ENCODE results near the gene RASGRF2.

Gene RASGRF2

DNA sequence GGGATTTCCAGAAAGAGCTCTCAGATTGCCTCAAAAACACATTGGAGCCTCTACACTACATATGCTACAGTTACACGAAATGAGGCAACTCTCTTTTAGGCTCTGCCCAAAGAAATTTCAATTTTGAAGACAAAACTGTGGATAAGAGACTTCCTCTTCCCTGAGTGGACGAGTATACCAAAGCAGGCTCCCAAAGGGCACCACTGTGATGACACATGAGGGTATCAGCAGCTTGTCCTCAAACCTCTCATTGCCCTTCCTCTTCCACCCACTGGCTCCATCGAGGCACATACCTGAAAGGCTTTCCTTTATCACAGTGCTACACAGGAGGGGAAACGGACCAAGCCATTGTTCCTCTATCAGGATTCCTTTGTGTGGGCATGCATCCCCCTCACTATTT lies 284.3 kb downstream of the RASGRF2 start:
- Histone ChIP-seq H3K27me3 (ENCODE audit: insufficient read depth, poor library complexity, severe bottlenecking) (no peaks in the 10 kb centered on the region), H3K27ac (replicated peaks) (no peak overlapping the region), H3K4me3 (replicated peaks; ENCODE audit: insufficient read depth, low read length) (no peak overlapping the region)
- DNase-seq (ENCODE audit: low read depth in 1 of 2, low spot score in 1 of 2), result no peak
- TF ChIP-seq GABPA (IDR thresholded peaks at IDR 0.05; ENCODE audit: low read depth), result no peak
- TF ChIP-seq, protein P1, sequence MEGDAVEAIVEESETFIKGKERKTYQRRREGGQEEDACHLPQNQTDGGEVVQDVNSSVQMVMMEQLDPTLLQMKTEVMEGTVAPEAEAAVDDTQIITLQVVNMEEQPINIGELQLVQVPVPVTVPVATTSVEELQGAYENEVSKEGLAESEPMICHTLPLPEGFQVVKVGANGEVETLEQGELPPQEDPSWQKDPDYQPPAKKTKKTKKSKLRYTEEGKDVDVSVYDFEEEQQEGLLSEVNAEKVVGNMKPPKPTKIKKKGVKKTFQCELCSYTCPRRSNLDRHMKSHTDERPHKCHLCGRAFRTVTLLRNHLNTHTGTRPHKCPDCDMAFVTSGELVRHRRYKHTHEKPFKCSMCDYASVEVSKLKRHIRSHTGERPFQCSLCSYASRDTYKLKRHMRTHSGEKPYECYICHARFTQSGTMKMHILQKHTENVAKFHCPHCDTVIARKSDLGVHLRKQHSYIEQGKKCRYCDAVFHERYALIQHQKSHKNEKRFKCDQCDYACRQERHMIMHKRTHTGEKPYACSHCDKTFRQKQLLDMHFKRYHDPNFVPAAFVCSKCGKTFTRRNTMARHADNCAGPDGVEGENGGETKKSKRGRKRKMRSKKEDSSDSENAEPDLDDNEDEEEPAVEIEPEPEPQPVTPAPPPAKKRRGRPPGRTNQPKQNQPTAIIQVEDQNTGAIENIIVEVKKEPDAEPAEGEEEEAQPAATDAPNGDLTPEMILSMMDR (IDR thresholded peaks at IDR 0.05; ENCODE audit: insufficient read depth, low read length), result no peak
- TF ChIP-seq SPI1 (IDR thresholded peaks at IDR 0.05; ENCODE audit: borderline replicate concordance, low read depth), result no peak
- TF ChIP-seq POLR2AphosphoS5 (IDR thresholded peaks at IDR 0.05; ENCODE audit: low read depth), result no peak
- no peak for TF ChIP-seq REST (IDR thresholded peaks at IDR 0.05; ENCODE audit: insufficient replicate concordance, low read depth)

- no peak for DNase-seq (ENCODE audit: low read depth in 1 of 2, low spot score in 1 of 2)
- no peak overlapping the region for H3K4me3 ChIP-seq (replicated peaks; ENCODE audit: insufficient read depth, low read length)
- H3K27me3 ChIP-seq (ENCODE audit: insufficient read depth, poor library complexity, severe bottlenecking), result no peaks in the 10 kb centered on the region
- TF ChIP-seq POLR2AphosphoS5 (IDR thresholded peaks at IDR 0.05; ENCODE audit: low read depth), result no peak
- no peak for TF ChIP-seq SPI1 (IDR thresholded peaks at IDR 0.05; ENCODE audit: borderline replicate concordance, low read depth)
- no peak for TF ChIP-seq GABPA (IDR thresholded peaks at IDR 0.05; ENCODE audit: low read depth)
- TF ChIP-seq REST (IDR thresholded peaks at IDR 0.05; ENCODE audit: insufficient replicate concordance, low read depth), result no peak
- TF ChIP-seq, protein P1 (IDR thresholded peaks at IDR 0.05; ENCODE audit: insufficient read depth, low read length), result no peak
- no peak overlapping the region for H3K27ac ChIP-seq (replicated peaks)
Observed at GRCh38 chr5:81245871-81246235, 285.7 kb downstream of the RASGRF2 start.

GRCh38 chr5:81246697-81247096 lies 286.5 kb downstream of the RASGRF2 start:
- H3K27ac ChIP-seq (replicated peaks), result no peak overlapping the region
- no peak for TF ChIP-seq SPI1 (IDR thresholded peaks at IDR 0.05; ENCODE audit: borderline replicate concordance, low read depth)
- no peak for TF ChIP-seq REST (IDR thresholded peaks at IDR 0.05; ENCODE audit: insufficient replicate concordance, low read depth)
- TF ChIP-seq, protein P1 (IDR thresholded peaks at IDR 0.05; ENCODE audit: insufficient read depth, low read length), result no peak
- TF ChIP-seq GABPA (IDR thresholded peaks at IDR 0.05; ENCODE audit: low read depth), result no peak
- no peak for TF ChIP-seq POLR2AphosphoS5 (IDR thresholded peaks at IDR 0.05; ENCODE audit: low read depth)

More at GRCh38 chr5:81246697-81247096, 286.5 kb downstream of the RASGRF2 start:
- no peak overlapping the region for H3K4me3 ChIP-seq (replicated peaks; ENCODE audit: insufficient read depth, low read length)
- no peak for DNase-seq (ENCODE audit: low read depth in 1 of 2, low spot score in 1 of 2)
- no peaks in the 10 kb centered on the region for H3K27me3 ChIP-seq (ENCODE audit: insufficient read depth, poor library complexity, severe bottlenecking)
